Measurements from ENCODE around the gene SLC1A7.

DNA sequence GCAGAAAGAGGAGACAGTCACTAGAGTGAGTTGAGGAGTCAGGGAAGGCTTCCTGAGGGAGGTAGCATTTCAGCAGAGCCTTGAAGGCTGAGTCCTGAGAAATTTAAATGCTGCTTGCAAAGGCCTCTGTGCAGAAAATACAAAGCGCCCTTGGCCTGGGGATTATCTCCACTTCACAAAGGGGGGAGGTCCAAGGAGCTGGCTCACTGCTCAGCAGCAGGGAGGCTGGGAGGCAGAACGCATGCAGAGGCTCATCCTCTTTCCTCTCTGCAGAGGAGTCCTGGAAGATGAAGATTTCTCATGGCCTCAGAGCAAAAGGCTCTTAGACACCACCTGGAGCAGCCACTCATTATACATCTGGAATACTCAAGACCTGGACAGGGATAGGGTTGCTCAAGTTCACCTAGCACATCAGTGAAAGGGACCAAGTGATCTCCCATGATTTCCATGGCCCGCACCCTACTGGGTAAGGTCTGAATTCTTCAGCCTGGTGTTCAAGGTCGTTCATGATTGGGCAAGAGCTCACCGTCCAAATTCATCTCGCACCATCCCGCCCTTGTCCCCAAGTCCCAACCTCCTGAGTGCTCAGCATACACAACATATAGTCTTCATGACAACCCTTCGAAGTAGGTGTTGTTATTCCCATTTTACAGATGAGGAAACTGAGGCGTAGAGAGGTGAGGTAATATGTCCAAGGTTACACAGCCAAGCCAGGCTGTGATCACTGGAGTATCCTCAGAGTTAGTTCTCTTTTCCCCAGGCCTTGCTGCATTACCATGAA, 9.0 kb downstream of the SLC1A7 start:
- TF ChIP-seq EZH2 (IDR thresholded peaks at IDR 0.05; ENCODE audit: borderline replicate concordance) = no peak
- TF ChIP-seq, protein P1, sequence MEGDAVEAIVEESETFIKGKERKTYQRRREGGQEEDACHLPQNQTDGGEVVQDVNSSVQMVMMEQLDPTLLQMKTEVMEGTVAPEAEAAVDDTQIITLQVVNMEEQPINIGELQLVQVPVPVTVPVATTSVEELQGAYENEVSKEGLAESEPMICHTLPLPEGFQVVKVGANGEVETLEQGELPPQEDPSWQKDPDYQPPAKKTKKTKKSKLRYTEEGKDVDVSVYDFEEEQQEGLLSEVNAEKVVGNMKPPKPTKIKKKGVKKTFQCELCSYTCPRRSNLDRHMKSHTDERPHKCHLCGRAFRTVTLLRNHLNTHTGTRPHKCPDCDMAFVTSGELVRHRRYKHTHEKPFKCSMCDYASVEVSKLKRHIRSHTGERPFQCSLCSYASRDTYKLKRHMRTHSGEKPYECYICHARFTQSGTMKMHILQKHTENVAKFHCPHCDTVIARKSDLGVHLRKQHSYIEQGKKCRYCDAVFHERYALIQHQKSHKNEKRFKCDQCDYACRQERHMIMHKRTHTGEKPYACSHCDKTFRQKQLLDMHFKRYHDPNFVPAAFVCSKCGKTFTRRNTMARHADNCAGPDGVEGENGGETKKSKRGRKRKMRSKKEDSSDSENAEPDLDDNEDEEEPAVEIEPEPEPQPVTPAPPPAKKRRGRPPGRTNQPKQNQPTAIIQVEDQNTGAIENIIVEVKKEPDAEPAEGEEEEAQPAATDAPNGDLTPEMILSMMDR (IDR thresholded peaks at IDR 0.05; ENCODE audit: poor library complexity) = no peak
- no peak for TF ChIP-seq EZH2phosphoT487 (IDR thresholded peaks at IDR 0.05; ENCODE audit: low read depth, severe bottlenecking, unreplicated experiment)
